Small intestine (tissue), 7 donors: ENCODE data around the gene PTGFRN. TPM values are rescaled to one million over a fixed set of nuclear protein-coding genes. Genes with fewer than 3 reads are reported as not detected.

ENCODE experiments used
- DNase-seq, 2 donors: peaks; one replicate each; pipeline versions ENCODE4 v3.0.0 to v3.0.0-alpha.2; 2013
- FAIRE-seq: peaks from 2 replicates; lab custom pipeline; 2012; peaks lifted over from hg19 to GRCh38; lab: Jason Lieb, UNC
- H3K27ac ChIP-seq, 3 donors: one replicate each; pipeline ENCODE4 v1.5.1; 2013; ENCODE audit warnings: low read length in 2 of 3, mild to moderate bottlenecking in 2 of 3, control low read depth in 1 of 3, inconsistent platforms in 1 of 3, low read depth in 1 of 3, moderate library complexity in 1 of 3
- H3K27me3 ChIP-seq, 3 donors: one replicate each; pipeline ENCODE4 v1.6.1; 2013; ENCODE audit warnings: low read length in 3 of 3, inconsistent platforms in 1 of 3; ENCODE audit not compliant: control insufficient read depth in 3 of 3, insufficient read depth in 3 of 3
- H3K36me3 ChIP-seq, 3 donors: one replicate each; pipeline ENCODE4 v1.6.1; 2013; ENCODE audit warnings: low read length in 3 of 3, inconsistent platforms in 1 of 3, low read depth in 1 of 3, mild to moderate bottlenecking in 1 of 3, moderate library complexity in 1 of 3; ENCODE audit not compliant: control insufficient read depth in 3 of 3, insufficient read depth in 2 of 3
- H3K4me1 ChIP-seq, 3 donors: one replicate each; pipeline ENCODE4 v1.6.1; 2013; ENCODE audit warnings: low read length in 2 of 3, inconsistent platforms in 1 of 3, low read depth in 1 of 3, mild to moderate bottlenecking in 1 of 3, moderate library complexity in 1 of 3; ENCODE audit not compliant: control insufficient read depth in 3 of 3, insufficient read depth in 2 of 3
- H3K4me3 ChIP-seq, 3 donors: one replicate each; pipeline ENCODE4 v1.5.1; 2013; ENCODE audit warnings: low read length in 3 of 3, control low read depth in 1 of 3, inconsistent platforms in 1 of 3, low read depth in 1 of 3, mild to moderate bottlenecking in 1 of 3, moderate library complexity in 1 of 3
- H3K9me3 ChIP-seq, 2 donors: one replicate each; pipeline ENCODE4 v1.6.1; 2013; ENCODE audit warnings: low read depth in 1 of 2, low read length in 1 of 2; ENCODE audit not compliant: control insufficient read depth in 2 of 2, insufficient read depth in 1 of 2
- WGBS, 3 donors: extraction: QIAGEN DNeasy Blood & Tissue Kit; methylation state at CpG; one replicate each; pipeline ENCODE4 v1.1.7; 2013; 5-methylcytosine and 5-hydroxymethylcytosine counted together
- polyA plus RNA-seq, 4 donors: library from polyadenylated mRNA; stranded (reverse) in 3 of 4; unstranded in 1 of 4; fragments of 200-250 nt in 3 of 4; fragments of 120-200 nt in 1 of 4; gene quantifications; one replicate each; pipeline versions ENCODE4 v1.2.1 to v1.2.3, GENCODE V29; 2013
- donor health status: healthy with polysubstance abuse.
- donor health status: control.
- donor health status: control.
- donor health status: Bipolar disorder and iron deficiency.
- donor health status: healthy.

Gene PTGFRN
- polyA plus RNA-seq, 4 donors: 12.7 to 26.9 (median 19.2) TPM

GRCh38 chr1:116957646-116958045 lies 47.9 kb downstream of the PTGFRN start:
- Histone ChIP-seq H3K4me3 (no peak overlapping the region), H3K27me3 (no peaks in the 10 kb centered on the region), H3K27ac (no peak overlapping the region), H3K36me3 (peaks cover 0 to 27% (median 0%) of the 10 kb centered on the region in 3 donors), H3K9me3 (no peaks in the 10 kb centered on the region), H3K4me1 (peaks cover 0 to 2% (median 0%) of the 10 kb centered on the region in 3 donors)
- DNase-seq (no peak), FAIRE-seq (no peak)
- WGBS, 3 donors: 90 to 98% (median 95%) methylated on average over 4 of the region's 4 CpGs

GRCh38 chr1:116958110-116958509 lies 48.4 kb downstream of the PTGFRN start:
- FAIRE-seq (no peak), DNase-seq (no peak)
- H3K4me1 ChIP-seq: peaks cover 0 to 2% (median 0%) of the 10 kb centered on the region in 3 donors
- 88 to 90% (median 89%) methylated on average over 4 of the region's 4 CpGs for WGBS, 3 donors
- peaks cover 0 to 27% (median 2%) of the 10 kb centered on the region in 3 donors for H3K36me3 ChIP-seq
- H3K27ac ChIP-seq: no peak overlapping the region
- H3K4me3 ChIP-seq: no peak overlapping the region
- H3K27me3 ChIP-seq: no peaks in the 10 kb centered on the region
- no peaks in the 10 kb centered on the region for H3K9me3 ChIP-seq

- FAIRE-seq: no peak
Measured at GRCh38 chr1:116958977-116959376, 49.3 kb downstream of the PTGFRN start.

GRCh38 chr1:116961606-116962005 lies 51.9 kb downstream of the PTGFRN start:
- peak; percentile 29 to 46 for DNase-seq

More at GRCh38 chr1:116958977-116959376, 49.3 kb downstream of the PTGFRN start:
- no peak for DNase-seq
- Histone ChIP-seq H3K36me3 (peaks cover 0 to 32% (median 3%) of the 10 kb centered on the region in 3 donors), H3K27ac (no peak overlapping the region), H3K9me3 (no peaks in the 10 kb centered on the region), H3K4me3 (no peak overlapping the region), H3K4me1 (peaks cover 0 to 2% (median 0%) of the 10 kb centered on the region in 3 donors), H3K27me3 (no peaks in the 10 kb centered on the region)
- WGBS, 3 donors: 76 to 83% (median 80%) methylated on average over 2 of the region's 2 CpGs

GRCh38 chr1:116962987-116963639 lies 53.4 kb downstream of the PTGFRN start:
- no peak overlapping the region for H3K4me3 ChIP-seq
- WGBS, 3 donors: 59 to 82% (median 73%) methylated on average over 4 of the region's 4 CpGs

More at GRCh38 chr1:116961606-116962005, 51.9 kb downstream of the PTGFRN start:
- Histone ChIP-seq H3K4me3 (no peak overlapping the region), H3K36me3 (peaks cover 0 to 40% (median 3%) of the 10 kb centered on the region in 3 donors), H3K9me3 (no peaks in the 10 kb centered on the region), H3K27ac (no peak overlapping the region), H3K4me1 (peaks cover 0 to 2% (median 0%) of the 10 kb centered on the region in 3 donors), H3K27me3 (no peaks in the 10 kb centered on the region)
- FAIRE-seq: no peak
- WGBS, 3 donors: 70 to 86% (median 75%) methylated on average over 6 of the region's 6 CpGs

GRCh38 chr1:116966791-116967190 lies 57.1 kb downstream of the PTGFRN start:
- Histone ChIP-seq H3K9me3 (no peaks in the 10 kb centered on the region), H3K27me3 (no peaks in the 10 kb centered on the region), H3K27ac (no peak overlapping the region), H3K36me3 (peaks cover 0 to 23% (median 3%) of the 10 kb centered on the region in 3 donors), H3K4me1 (no peaks in the 10 kb centered on the region), H3K4me3 (no peak overlapping the region)
- FAIRE-seq (no peak), DNase-seq (no peak)
- WGBS, 3 donors: 94 to 96% (median 96%) methylated on average over 11 of the region's 11 CpGs

More at GRCh38 chr1:116962987-116963639, 53.4 kb downstream of the PTGFRN start:
- no peaks in the 10 kb centered on the region for H3K9me3 ChIP-seq
- H3K36me3 ChIP-seq: peaks cover 0 to 39% (median 3%) of the 10 kb centered on the region in 3 donors
- H3K27me3 ChIP-seq: no peaks in the 10 kb centered on the region
- DNase-seq (no peak), FAIRE-seq (no peak)
- peaks cover 0 to 2% (median 0%) of the 10 kb centered on the region in 3 donors for H3K4me1 ChIP-seq
- no peak overlapping the region for H3K27ac ChIP-seq

GRCh38 chr1:116968724-116969123 lies 59.0 kb downstream of the PTGFRN start:
- Histone ChIP-seq H3K4me1 (no peaks in the 10 kb centered on the region), H3K27ac (no peak overlapping the region), H3K9me3 (no peaks in the 10 kb centered on the region), H3K27me3 (no peaks in the 10 kb centered on the region), H3K4me3 (no peak overlapping the region), H3K36me3 (peaks cover 0 to 18% (median 0%) of the 10 kb centered on the region in 3 donors)
- no peak for DNase-seq
- WGBS, 3 donors: 84 to 91% (median 86%) methylated on average over 3 of the region's 3 CpGs
- no peak for FAIRE-seq

- DNase-seq: no peak
Measured at GRCh38 chr1:116971258-116971860, 61.6 kb downstream of the PTGFRN start.

More at GRCh38 chr1:116971258-116971860, 61.6 kb downstream of the PTGFRN start:
- Histone ChIP-seq H3K4me3 (no peak overlapping the region), H3K27ac (peak overlapping the region in 1 of 3 donors; percentile 8), H3K9me3 (peaks cover 0 to 11% of the 10 kb centered on the region in 2 donors), H3K27me3 (no peaks in the 10 kb centered on the region), H3K4me1 (no peaks in the 10 kb centered on the region), H3K36me3 (peaks cover 0 to 13% (median 0%) of the 10 kb centered on the region in 3 donors)
- no peak for FAIRE-seq
- WGBS, 3 donors: 79 to 89% (median 86%) methylated on average over 4 of the region's 4 CpGs
